ENCODE measurements around the gene BCOR. TPM values are rescaled to one million over a fixed set of nuclear protein-coding genes. Genes with fewer than 3 reads are reported as not detected.
A peak's percentile ranks its signal among the peaks of the same experiment; 100 is the strongest.

BCOR gene
- polyA plus RNA-seq (2013, experiment 1 of 2; ENCODE audit: insufficient read length), result 24.8 TPM
- 21.8 TPM for polyA plus RNA-seq (2013, experiment 2 of 2; ENCODE audit: insufficient read length)

DNA sequence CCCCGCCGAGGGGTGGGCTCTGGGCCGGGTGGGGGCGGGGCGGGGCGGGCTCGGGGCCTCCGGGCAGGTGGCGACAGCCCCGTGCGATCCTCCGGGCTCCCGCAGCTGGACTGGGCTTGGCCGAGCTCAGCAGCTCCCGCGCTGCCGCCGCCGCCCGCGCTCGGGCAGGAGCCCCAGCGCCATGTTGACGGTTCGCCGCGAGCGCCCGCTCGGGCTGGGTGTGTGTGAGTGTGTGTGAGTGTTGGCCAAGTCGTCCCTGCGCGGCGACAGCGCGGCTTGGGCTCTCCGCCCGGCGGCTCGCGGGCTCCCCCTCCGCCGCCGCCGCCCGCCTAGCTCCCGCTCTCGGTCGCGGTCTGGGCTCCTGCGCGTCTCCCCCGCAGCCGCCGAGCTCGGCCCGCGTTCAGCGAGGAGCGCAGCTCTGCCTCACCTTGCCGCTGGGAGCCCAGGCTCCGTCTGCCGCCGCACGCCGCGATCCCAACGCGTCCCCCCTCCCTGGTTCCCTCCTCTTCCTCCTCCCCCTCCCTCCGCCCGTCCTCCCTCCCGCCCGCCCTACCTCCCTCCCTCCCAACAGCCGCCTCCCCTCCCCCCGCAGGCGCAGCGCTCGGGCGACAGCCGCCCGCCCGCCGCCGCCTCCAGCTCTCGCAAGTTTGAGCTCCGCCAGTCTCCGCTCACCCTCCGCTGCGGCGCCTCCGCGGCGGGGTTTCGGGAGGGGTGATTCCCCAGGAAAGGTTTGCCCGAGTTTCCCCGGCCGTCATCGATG is at the start of gene BCOR:
TSS of gene BCOR (minus strand) at position 455 of the 760 bp plus-strand sequence. CDS start 20,029 bp downstream, outside the sequence.
- peak; percentile 77 for DNase-seq

DNA sequence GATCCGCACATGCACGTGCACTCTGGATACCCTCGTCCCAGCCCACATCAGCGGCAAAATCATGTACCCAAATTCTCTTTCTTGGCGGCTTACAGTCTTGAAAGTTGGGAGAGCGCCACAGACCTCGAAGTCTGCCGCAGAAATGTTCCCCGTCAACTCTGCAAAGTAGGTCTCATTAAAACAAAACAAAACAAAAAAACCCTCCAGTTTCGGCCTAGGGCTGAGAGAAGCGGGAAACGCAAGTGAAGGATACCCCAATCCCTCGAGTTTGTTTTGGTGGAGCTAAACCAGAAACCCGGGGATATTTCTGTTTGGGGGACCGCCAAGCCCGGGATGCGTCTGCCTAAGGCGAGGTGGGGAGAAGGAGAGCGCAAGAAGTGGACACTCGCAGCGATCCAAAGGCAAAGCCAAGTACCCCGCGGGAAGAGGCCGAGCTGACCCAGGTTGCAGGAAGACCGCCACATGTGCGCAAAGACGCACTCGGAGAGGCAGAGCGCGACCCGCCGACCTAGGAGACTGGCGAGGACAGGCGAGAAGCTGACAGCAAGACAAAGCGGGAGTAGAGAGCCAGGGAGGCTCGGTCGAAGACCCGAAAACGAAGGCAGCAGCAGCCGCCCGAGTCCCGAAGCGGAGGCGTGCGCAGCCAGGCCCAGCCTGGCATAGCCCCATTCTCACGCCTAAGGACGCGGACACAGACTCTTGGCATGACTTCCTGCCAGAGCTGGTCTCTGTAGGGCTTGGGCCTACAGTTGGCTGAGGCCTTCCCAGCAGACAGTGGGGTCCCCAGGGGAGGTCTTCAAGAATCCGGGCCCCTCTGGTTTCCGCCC is 49.6 kb upstream of the BCOR start:
- DNase-seq, result no peak

DNA sequence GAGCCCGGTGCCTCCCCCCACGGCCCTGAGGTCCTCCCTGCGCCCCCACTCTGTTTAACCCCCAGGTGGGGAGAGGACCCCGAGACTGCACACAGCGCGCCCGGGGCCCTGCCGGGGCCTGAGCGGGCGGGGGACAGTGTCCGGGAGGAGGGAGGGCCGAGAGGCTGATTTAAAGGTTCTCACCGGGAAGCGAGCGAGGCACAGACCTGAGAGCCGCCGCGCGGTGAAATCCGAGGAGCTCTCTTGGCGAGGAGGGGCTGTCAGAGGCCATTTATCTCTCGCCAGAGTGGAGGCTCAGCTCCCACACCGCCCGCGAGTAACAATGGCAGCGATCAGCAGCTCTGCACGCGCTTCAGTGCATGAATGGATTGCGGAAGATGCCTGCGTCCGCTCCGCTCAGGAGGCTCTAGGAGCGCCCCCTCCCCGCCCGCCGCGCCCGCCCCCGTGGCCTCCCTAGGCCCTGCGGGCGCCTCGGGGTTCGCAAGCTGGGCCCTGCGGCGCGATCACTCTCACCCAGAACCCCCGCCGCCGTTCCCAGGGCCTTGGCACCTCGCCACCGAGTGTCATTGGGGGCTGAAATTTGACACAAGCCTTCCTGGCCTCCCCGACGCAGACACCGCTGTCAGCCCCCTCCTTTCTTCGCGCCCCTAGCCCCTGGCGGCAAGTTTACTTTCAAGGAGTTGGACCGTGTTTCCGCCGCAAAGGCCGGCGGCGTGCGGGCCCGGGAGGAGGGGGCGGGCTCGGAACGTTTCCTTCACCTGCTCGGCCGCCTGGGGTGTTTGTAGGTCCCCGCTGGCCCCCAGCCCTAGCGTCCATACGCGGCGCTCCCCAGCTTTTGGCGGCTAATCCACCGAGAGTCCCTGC is 48.7 kb upstream of the BCOR start:
- peak; percentile 51 for DNase-seq

DNA sequence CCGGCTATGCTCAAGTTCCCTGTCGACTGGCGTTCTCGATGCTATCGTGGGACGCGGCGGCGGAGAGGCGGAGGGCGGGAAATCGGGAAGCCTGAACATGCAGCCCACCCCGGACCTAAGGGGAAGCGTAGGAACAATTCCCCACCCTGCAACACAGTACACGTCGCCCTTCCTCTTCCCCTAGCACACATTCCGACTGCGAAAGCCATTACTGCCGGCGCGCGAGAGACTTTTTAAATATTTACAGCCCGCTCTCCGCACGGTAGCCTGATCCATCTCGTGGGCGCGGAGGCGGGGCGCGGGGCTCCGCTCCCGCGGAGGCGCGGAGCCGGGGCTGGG is 48.1 kb upstream of the BCOR start:
- DNase-seq, result no peak

DNA sequence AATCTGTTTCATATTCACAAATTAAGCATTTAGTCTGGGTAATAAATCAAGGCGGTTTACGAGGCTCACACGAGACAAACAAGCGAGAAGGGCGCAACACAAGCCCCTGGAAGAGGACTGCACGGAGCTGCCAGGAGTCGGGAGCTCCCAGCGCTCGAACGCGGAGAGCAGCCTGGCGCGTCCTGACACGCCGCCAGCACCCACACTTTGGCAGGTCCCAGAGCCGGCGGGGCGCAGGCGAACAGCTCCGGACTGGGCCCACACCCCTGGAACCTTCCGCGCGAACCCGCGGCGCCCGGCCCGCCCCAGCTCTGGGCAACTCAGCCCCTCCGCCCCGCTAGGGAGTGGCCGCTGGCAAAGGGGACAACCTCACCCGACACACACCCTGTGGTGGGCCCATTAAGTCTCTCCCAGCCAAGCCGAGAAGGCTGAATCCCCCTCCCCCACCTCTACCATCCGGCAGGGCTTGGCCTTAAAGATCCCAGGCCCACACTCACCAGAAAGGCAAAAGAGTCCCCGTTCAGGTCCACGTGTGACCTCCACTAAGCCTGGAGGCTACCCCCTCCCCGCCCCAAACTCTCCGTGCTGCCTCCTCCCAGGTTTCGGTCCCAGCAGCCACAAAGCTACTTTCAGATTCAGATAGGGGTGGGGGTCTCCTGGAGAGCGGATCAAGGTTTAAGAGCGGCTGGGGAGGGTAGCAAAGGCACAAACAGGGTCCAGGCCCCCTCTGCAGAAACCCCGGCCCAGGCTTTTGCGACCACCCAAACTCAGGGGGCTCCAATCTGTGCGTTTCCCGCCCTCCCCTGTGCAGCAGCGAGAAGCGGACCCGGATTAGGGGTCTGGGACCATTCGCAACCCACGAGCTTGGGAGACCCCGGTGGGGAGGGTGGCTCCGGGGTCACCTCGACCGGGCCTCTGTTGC is 47.5 kb upstream of the BCOR start:
- DNase-seq, result peak; percentile 54

DNA sequence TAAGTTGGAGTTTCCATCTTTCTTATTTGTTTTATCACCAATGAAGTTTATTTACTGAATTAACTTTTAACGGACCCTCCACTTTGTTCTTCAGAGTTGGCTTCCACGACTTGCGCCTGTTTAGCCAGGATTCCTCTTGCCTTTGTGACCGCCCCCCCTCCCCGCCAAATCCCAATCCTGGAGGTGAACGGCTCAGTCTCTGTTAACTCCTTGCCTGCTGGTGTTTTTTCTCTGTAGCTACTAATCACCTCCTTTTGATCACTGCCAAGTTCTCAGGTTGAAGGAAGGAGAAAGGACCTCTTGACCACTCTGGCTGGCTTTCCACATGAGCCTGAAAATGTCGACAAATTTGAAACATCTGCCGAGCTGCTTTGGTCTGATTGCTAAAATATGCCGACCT is 46.8 kb upstream of the BCOR start:
- no peak for DNase-seq

DNA sequence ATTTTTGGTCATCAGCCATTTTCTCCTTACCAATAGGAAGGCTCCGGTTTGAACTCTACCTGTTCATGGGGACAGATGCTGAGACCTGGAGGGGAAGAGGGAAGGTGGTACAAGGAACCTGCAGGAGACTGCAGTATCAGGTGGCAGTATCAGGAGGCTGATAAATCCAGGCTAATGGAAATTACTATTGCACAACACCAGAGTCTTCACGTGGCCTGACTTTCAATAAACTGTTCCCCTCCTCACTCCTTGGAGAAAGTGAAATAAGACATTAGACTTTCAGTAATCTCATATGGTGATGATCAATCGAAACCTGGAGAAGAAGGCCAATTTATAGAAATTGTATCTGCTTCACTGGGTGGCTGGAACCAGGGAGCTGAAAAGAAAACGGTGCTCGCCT is 46.2 kb upstream of the BCOR start:
- no peak for DNase-seq

DNA sequence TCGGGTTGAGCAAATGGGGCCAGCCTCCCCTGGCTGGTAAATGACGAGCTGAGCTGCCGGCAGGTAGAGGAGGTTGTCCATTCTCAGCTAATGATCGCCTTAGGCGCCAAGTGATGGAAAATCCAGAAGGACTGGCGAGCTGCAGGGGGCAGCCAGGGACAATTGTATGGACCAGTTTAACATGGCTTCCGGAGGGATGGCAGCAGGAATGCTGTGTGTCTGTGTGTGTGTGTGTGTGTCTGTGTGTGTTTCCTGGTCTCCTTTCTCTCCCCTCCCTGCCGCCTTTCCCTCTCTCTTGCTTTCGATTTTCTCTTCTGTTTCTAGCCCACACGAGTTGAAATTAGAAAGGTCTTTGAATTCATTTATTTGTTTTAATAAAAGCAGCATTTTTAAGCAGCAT is 45.2 kb upstream of the BCOR start:
- no peak for DNase-seq

DNA sequence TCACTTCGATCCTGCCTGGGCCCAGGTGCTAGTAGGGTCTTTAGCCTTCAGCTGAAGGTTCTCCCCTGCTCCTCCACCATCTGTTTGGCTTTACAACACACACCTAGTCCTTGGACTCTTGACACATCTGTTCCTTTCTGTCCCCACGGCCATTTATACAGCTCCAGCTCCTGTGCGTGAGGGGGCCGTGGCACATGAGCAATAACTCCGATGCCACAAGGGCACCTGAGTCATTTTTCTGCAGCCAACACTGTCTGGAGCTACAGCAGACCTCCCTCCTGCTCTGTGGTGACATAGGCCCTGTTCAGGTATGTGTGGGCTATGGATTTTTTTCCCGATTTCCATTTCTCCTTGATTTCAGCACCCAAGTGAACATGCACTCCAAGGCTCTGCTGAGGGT is 44.7 kb upstream of the BCOR start:
- DNase-seq, result no peak

DNA sequence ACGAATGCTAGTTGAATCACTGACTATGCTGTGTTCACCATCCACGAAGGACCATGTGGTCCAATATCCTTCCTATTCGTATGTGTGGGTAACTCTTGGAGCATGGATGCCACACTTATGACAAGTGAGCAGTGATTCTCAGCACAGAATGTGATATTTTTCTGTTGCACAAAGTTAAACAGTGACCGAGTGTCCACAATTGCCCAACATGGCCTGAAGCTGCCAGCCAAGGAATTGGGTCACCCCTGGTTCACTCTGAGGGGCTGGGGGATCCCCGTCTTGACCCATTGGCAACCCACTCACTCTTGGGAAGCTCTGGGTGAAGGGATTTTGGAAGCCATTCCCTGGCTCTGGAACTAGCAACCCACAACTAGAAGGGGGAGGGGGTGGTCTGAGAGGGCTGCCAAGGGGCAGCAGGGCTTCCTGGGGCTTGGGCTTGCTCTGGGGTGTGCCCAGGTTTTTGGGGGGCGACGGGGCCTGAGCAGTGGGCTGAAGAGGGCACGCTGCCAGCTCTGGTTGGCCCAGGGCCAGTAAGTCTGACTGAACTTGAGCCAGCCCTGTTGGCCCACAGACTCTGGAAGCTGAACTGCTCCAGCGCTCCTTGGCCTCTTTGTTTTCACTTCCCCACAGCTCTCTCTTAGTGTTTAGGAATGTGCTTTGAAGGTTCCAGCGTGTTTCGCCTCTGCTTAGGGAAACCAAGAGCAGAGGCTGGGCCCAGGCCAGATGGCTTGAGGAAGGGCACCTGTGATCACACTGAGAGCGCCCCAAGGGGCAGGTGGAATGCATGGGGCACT is 43.1 kb upstream of the BCOR start:
- DNase-seq, result peak; percentile 42

DNA sequence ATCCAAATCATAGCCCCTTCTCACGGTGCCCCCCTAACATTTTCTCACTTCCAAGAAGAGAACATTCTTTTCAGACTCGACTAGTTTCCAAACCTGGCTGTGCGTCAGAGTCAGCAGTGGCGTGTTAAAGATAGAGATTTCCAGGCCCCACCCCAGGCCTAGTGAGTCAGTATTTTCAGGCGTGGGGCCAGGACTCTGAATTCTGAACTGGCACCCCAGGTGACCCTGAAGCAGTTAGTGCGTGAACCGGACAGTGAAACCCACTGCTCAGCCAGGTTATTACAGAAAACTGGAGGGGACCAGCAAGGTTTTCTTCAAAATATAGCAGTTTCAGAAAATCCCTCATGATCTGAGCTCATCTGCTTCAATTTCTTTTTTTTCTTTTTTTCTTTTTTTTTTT is 35.0 kb upstream of the BCOR start:
- DNase-seq, result peak; percentile 60

DNA sequence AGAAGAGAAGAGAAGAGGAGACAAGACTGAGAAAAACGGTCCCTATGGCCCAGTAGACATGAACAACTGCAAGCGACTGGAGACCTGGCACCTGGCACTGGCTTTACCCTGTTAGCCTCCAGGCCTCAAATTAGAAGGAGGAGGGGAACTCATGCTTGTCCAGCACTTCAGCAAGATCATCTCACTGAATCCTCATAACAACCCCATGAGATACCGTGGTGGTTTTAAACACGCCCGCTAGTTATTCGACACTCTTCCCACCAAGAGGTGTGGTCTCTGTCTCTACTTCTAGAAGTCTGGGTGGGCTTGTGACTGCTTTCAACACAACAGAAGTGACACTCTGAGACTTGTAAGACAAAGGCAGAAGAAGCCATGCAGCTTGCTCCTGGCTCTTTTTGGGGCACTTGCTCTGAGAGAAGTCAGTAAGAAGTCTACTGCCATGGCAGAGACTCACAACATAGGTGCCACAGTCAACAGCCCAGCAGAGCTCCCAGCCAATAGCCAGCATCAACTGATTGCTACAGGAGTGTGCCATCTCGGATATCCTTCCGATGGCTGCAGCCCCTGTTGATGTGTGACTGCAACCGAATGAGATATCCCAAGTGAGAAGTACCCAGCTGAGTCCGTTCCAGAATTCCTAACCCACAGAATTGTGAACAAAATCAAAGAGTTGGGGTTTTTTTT is 34.0 kb upstream of the BCOR start:
- DNase-seq, result no peak

DNA sequence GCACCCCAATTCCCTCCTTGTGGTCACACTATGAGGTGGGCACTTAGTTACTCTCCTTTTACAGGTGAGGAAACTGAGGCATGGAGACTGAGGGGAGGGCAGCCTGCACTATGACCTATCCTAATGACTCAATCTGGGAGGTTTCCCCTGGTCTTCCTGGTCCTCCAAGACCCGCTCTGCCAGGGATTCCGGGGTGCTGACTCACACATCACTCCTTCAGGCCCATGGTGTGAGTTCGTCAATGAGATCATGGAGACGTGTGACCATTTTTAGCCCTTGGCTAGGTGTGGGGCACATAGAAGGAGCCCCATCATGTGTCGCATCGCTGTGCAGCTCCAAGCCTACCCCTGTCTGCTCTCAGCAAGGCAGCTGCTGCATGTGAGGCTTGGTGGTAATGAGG is 32.4 kb upstream of the BCOR start:
- peak; percentile 60 for DNase-seq

DNA sequence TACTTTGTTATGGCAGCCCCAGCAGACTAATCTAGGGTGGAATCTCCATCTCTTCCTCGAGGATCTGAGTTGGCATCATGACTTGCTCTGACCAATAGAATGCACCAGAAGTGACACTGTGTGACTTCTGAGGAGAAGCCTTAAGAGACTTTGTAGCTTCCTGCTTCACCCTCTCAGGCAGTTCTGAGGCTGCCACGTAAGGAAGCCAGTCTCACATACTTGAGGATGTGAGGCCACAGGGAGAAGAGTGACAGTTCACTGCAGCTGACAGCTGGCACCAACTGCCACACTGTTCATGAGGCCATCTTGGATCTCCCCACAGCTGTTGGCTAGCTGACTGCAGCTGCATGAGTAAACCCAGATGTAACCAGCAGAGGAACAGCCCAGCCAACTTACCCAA is 29.3 kb upstream of the BCOR start:
- DNase-seq, result no peak

DNA sequence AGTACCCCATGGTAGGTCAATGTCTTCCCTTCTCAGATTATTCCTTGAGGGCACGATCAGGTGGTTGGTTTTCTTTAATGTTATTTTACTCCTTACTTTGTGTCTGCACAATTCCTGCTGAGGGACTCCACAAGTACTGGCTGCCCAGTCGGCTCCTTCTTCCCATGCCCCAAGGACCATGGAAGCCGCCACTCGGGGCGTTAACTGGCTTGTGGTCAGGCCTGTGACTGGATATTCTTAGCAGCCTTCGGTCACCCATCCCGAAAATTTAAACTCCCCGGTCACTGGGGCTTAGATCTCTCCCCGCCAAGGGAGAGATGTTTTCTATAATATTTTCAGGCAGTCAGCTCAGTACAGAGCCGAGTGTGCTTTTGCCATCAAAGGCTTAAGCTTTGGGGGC is 24.7 kb upstream of the BCOR start:
- no peak for DNase-seq

DNA sequence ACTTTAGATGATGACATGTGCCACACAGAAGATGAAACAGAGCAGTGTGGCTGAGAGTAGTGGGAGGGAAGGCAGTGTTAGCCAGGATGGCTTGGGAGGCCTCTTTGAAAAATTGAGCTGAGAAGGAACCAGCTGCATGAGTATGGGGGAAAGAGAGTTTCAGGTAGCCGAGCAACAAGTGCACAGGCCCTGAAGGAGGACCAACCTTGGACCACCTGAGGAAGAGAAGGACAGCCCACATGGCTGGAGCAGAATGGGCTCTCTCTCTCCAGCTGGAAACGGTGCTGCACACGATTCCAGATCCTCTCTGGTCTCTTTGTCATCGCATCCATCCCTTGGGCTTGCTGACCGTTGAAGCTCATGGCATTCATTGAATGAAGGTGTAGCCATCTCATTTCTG is 23.9 kb upstream of the BCOR start:
- DNase-seq, result no peak

DNA sequence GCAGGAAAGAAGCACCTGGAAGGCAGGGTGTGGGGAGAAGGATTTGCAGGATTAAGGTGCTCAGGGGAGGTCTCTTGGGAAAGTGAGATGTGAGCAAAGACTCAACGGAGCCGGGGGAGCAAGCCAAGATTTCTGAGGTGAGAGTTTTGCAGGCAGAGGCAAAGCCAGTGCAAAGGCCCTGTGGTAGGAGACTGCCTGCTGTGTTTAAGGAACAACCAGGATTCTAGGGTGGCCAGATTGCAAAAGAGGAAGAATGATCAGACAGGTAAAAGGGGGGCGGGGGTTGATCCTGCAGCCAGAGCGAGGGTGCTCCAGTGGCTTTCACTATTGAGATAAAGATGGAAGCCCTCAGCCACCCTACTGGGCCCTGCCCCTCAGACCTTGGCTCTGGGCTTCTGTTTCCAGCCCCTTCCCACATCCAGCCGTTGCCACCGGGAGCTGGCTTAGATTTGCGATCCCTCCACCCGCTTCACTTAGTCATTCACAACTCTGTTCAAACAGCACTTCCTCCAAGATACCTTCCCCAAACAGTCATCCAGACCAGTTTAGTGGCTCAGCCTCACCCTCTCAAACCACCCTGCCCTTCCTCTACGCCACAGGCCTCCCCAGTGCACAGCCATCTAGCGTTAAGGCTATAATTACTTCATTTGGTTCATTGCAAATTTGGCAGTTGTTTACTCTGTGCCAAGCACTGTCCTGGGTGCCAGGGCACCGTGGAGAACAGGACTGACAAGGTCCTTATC is 23.3 kb upstream of the BCOR start:
- no peak for DNase-seq

DNA sequence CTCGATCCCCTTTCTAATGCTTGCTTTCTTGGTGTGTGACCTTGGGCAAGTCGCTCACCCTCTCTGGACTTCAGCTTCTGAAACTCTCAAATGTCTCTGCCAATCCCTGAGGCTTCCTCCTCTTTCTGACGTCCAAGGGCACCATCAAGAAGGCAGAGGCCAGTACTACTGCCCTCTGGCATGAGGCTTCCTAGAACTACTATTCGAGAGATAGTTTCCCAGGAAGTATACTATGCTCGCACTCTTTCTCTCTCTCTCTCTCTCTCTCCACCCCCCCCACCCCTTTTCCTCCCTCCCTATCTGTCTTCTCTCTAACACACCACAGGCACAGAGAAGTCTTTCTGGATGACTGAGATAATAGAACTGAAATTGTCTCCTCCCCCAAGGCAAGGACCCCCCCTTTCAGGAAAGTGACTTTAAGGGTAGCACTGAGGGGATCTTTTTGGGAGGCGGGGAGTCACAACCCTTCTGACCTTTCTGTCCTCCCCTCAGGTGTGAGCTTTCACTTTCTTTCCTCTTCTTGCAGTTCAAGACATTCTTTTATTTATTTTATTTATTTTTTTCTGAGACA is 20.0 kb upstream of the BCOR start:
- DNase-seq, result no peak

DNA sequence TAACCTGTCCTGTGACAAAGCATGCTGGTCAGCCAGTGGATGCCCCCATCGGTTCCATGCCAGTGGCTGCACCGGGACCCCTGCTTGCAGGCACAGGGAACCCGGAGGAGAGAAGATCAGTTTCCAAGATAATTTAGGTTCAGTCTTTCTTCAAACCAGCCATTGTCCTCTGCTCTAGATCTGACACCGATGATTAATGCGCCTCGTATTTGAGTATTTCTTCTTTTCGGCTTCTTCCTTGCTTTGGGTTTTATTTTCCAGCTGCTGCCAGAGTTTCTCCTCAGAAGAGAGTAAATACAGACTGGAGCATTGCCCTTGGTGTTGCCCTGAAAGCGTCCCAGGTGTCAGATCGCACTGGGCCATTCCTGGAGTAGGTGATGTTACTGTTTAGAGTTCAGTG is 19.2 kb upstream of the BCOR start:
- no peak for DNase-seq
